ENCODE data around the gene FRMD5. TPM values are rescaled to one million over a fixed set of nuclear protein-coding genes. Genes with fewer than 3 reads are reported as not detected.

Gene FRMD5
- polyA plus RNA-seq, 1 donor (not counting 4 experiments of a cell fraction or from before 2014, with no cell fraction given): 7.3 TPM

- Histone ChIP-seq H2AFZ (ENCODE audit: control insufficient read depth, low read length) (no peak overlapping the region), H3K79me2 (ENCODE audit: control insufficient read depth, insufficient read depth, low read length) (peaks cover 6% of the 10 kb centered on the region), H3K9me1 (ENCODE audit: control insufficient read depth, extremely low read depth, insufficient read depth, low read length) (no peaks in the 10 kb centered on the region), H3K4me1 (ENCODE audit: control insufficient read depth, extremely low read depth, insufficient read depth, low read length) (peaks cover 9% of the 10 kb centered on the region), H3K4me2 (ENCODE audit: control insufficient read depth, extremely low read depth, insufficient read depth, low read depth, low read length) (no peak overlapping the region), H3K9me3 (ENCODE audit: control insufficient read depth, low read depth, low read length) (no peaks in the 10 kb centered on the region), H3K27ac (ENCODE audit: control insufficient read depth, insufficient read depth, low read length) (no peak overlapping the region), H3K9ac (ENCODE audit: control insufficient read depth, extremely low read depth, insufficient read depth, low read length) (no peak overlapping the region), H4K20me1 (ENCODE audit: control insufficient read depth, extremely low read depth, insufficient read depth, low read length) (no peaks in the 10 kb centered on the region), H3K27me3 (ENCODE audit: control insufficient read depth, extremely low read depth, insufficient read depth, low read length) (no peaks in the 10 kb centered on the region), H3K4me3 (ENCODE audit: control insufficient read depth in 2 of 3, extremely low read depth in 1 of 3, insufficient read depth in 2 of 3, low read depth in 1 of 3, low read length in 3 of 3) (no peak overlapping the region), H3K36me3 (ENCODE audit: control insufficient read depth in 2 of 2, extremely low read depth in 1 of 2, insufficient read depth in 2 of 2, low read length in 2 of 2) (peaks cover 0 to 2% of the 10 kb centered on the region in 2 experiments)
- TF ChIP-seq EZH2 (IDR thresholded peaks at IDR 0.05; ENCODE audit: low read length) (no peak), CTCF (optimal IDR thresholded peaks at IDR 0.05 in 1 of 3, IDR thresholded peaks at IDR 0.05 in 1 of 3, conservative IDR thresholded peaks at IDR 0.05 in 1 of 3; ENCODE audit: extremely low read depth in 1 of 3, insufficient read depth in 2 of 3, low read length in 3 of 3) (no peak)
- no peak for DNase-seq (ENCODE audit: low read depth, low spot score)
- dilution Hi-C loops (cut with MboI; ENCODE audit: extremely low pct_ligation_motif_present, low sequenced_read_pairs): no loop called here
- FAIRE-seq: no peak
Measured at GRCh38 chr15:44094781-44095180, 100.3 kb downstream of the FRMD5 start.

- Histone ChIP-seq H3K9ac (ENCODE audit: control insufficient read depth, extremely low read depth, insufficient read depth, low read length) (no peak overlapping the region), H3K79me2 (ENCODE audit: control insufficient read depth, insufficient read depth, low read length) (peaks cover 3% of the 10 kb centered on the region), H3K4me1 (ENCODE audit: control insufficient read depth, extremely low read depth, insufficient read depth, low read length) (peaks cover 9% of the 10 kb centered on the region), H3K27ac (ENCODE audit: control insufficient read depth, insufficient read depth, low read length) (no peak overlapping the region), H3K36me3 (ENCODE audit: control insufficient read depth in 2 of 2, extremely low read depth in 1 of 2, insufficient read depth in 2 of 2, low read length in 2 of 2) (peaks cover 0 to 2% of the 10 kb centered on the region in 2 experiments), H3K27me3 (ENCODE audit: control insufficient read depth, extremely low read depth, insufficient read depth, low read length) (no peaks in the 10 kb centered on the region), H3K9me3 (ENCODE audit: control insufficient read depth, low read depth, low read length) (no peaks in the 10 kb centered on the region), H3K4me2 (ENCODE audit: control insufficient read depth, extremely low read depth, insufficient read depth, low read depth, low read length) (no peak overlapping the region), H3K9me1 (ENCODE audit: control insufficient read depth, extremely low read depth, insufficient read depth, low read length) (no peaks in the 10 kb centered on the region), H2AFZ (ENCODE audit: control insufficient read depth, low read length) (no peak overlapping the region), H3K4me3 (ENCODE audit: control insufficient read depth in 2 of 3, extremely low read depth in 1 of 3, insufficient read depth in 2 of 3, low read depth in 1 of 3, low read length in 3 of 3) (no peak overlapping the region), H4K20me1 (ENCODE audit: control insufficient read depth, extremely low read depth, insufficient read depth, low read length) (no peaks in the 10 kb centered on the region)
- dilution Hi-C loops (cut with MboI; ENCODE audit: extremely low pct_ligation_motif_present, low sequenced_read_pairs): no loop called here
- TF ChIP-seq CTCF (optimal IDR thresholded peaks at IDR 0.05 in 1 of 3, IDR thresholded peaks at IDR 0.05 in 1 of 3, conservative IDR thresholded peaks at IDR 0.05 in 1 of 3; ENCODE audit: extremely low read depth in 1 of 3, insufficient read depth in 2 of 3, low read length in 3 of 3) (no peak), EZH2 (IDR thresholded peaks at IDR 0.05; ENCODE audit: low read length) (no peak)
- FAIRE-seq: peak; percentile 36
- no peak for DNase-seq (ENCODE audit: low read depth, low spot score)
Measured at GRCh38 chr15:44093836-44094235, 101.2 kb downstream of the FRMD5 start.

Data from keratinocyte (primary cell).